22Rv1 (cell line): ENCODE data around the gene DCLK2.

Experiments used
- H3K27ac ChIP-seq: fragments of 450-650 bp; 2 replicates; pipeline ENCODE4 v1.5.1; 2017
- ZFX ChIP-seq: fragments of 450-650 bp; IDR thresholded peaks from 2 replicates; pipeline ENCODE4 v1.6.1; 2017; ENCODE audit warnings: antibody characterized with exemption, borderline replicate concordance
- TF ChIP-seq, protein P1 (sequence below): fragments of 450-650 bp; IDR thresholded peaks from 2 replicates; pipeline ENCODE4 v1.5.1; 2017; ENCODE audit warnings: mild to moderate bottlenecking

The DCLK2 gene

DNA sequence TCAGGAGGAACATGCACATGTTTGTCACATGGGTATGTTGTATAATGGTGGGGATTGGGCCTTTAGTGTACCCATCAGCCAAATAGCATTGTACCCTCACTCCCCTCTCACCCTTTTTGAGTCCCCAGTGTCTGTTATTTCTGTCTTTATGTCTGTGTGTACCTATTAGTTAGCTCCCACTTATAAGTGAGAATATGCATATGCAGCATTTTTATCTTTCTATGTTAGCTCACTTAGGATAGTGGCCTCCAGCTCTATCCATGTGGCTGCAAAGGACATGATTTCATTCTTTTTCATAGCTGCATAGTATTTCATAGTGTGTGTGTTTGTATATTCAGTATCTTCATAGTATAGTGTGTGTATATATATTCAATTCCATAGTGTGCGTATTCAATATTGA, 64.6 kb downstream of the DCLK2 start:
- TF ChIP-seq, protein P1, sequence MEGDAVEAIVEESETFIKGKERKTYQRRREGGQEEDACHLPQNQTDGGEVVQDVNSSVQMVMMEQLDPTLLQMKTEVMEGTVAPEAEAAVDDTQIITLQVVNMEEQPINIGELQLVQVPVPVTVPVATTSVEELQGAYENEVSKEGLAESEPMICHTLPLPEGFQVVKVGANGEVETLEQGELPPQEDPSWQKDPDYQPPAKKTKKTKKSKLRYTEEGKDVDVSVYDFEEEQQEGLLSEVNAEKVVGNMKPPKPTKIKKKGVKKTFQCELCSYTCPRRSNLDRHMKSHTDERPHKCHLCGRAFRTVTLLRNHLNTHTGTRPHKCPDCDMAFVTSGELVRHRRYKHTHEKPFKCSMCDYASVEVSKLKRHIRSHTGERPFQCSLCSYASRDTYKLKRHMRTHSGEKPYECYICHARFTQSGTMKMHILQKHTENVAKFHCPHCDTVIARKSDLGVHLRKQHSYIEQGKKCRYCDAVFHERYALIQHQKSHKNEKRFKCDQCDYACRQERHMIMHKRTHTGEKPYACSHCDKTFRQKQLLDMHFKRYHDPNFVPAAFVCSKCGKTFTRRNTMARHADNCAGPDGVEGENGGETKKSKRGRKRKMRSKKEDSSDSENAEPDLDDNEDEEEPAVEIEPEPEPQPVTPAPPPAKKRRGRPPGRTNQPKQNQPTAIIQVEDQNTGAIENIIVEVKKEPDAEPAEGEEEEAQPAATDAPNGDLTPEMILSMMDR = no peak
- H3K27ac ChIP-seq = no peak overlapping the region

DNA sequence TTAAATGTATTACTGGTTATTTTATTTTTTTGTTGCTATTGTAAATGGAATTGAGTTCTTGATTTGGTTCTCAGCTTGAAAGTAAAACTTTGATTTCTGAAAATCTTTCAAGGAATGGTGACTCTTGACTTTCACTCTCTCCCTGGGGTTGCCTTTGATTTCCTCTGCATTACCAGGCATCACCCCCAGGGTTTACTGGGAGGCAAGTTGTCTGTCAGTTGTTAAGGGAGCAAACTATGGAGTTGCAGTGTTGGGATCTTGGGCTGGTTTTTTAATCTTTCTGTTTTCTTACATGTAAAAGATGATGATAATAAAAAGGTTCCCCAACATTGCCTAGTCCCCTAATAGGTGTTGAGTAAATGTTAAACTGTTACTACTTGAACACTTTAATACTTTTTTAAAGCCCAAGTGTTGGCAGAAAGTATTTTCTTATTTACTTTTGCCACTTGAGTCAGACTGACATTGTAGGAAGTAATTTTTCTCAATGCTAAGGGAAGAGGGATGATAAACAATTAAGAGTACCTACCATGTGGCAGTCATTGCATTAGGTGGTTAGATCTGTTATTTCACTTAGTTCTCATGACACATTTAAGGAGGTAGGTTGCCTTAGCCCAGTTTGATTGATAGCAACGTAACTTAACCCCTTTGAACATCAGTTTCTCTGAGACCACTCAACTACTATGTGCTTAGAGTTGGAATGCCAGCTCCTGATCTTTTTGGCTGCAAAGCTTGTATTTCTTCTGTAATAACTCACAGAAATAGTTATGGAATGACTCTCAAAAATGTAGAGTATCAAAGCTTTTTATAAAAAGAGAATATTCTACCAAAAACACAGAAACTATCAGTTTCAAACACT, 67.1 kb downstream of the DCLK2 start:
- no peak overlapping the region for H3K27ac ChIP-seq
- TF ChIP-seq, protein P1 = no peak
- TF ChIP-seq ZFX = no peak

DNA sequence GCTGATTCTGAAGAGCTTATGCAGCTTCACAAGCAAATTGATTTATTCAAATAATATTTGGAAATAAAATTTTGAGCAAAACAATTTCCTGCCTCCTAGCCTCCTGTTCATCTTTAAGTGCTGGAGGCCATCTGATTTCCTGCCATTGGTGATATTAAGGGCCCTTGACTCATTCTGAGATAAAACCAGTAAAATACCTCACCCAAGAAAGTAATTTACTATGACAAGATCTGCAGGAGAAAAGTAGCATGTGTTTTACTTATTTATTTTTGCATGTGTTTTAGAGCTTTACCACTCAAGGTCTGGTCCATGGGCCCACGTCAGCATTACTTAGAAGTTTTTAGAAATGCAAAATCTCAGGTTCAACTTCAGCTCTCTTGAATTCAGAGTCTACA, 67.7 kb downstream of the DCLK2 start:
- no peak overlapping the region for H3K27ac ChIP-seq
- no peak for TF ChIP-seq ZFX
- TF ChIP-seq, protein P1 = no peak

DNA sequence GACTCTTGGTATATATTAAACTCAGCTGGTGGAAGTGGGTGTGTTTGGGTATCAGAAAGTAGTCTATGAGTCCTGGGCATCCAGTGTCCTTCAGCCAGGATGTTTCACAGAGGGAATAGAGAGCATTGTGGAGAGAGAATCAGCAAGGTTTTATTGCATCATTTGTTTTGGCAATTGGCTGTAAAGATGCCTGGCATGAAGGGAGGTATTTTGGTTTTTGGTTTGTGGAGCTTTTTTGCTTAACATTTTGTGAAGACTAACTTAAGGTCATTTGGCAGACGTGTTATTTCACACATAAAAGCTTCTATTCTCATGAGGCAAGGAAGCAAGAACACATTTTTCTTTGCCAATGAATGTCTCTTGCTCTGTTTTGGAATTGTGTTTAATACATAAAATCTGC, 71.1 kb downstream of the DCLK2 start:
- no peak for TF ChIP-seq ZFX
- TF ChIP-seq, protein P1 = no peak
- H3K27ac ChIP-seq = no peak overlapping the region

DNA sequence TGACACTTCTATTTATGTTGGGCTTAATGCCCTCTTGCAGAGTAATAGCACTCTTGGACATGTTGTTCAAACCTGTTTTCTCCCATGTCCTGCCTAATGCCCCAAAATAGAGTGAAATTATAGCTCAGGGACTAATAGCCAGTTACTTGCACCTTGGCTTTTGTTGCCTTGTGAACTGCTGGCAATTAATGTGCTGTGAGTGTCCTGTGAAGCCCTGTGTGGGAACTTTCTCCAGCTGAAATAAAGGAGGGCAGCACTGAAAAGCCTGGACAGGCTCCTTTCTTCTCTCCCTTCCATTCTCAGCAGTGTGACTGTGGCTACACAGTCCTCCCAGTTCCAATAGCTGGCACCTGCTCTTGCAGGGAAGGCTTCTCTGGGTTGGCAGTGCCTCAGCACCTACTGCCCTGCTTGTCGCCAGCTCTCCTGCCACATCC, 72.4 kb downstream of the DCLK2 start:
- H3K27ac ChIP-seq = no peak overlapping the region
- TF ChIP-seq ZFX = no peak
- TF ChIP-seq, protein P1 = no peak

DNA sequence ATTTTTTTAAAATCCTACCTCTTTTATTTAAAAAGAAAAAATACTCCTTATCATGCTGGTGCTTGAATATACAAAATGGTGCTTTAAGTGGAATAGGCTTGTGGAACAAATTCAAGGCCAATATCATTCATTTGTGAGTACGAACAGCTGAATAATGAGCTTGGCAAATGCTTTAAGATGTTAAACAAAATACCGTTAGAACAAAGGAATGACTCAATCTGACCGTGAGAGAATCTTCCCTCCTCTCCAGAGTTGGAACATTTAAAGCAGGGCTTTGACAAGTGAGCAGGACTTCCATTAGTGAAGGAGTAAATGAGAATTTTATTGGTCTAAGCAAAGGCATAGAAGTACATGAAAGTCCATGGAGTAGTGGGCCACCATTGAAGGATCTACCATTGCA, 74.5 kb downstream of the DCLK2 start:
- no peak overlapping the region for H3K27ac ChIP-seq
- TF ChIP-seq, protein P1 = no peak
- no peak for TF ChIP-seq ZFX

DNA sequence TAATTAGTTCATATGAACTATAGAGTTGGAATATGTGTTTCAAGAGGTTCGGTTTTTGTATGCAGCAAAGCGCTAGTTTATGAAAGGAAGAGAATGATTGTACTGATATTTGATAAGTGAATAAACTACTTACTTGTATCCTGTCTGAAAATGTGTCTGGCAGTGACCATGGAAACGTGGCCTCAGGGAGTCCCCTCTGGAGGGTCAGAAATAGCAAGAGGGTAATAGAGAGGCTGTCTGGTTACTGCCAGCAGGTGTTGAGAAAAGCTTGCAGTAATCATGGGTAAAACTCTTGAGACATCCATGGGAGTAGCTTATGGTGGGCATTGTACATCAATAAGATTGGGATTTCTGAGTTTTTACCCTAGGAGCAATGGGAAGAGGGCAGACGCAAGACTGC, 77.1 kb downstream of the DCLK2 start:
- TF ChIP-seq ZFX = no peak
- TF ChIP-seq, protein P1 = no peak
- H3K27ac ChIP-seq = no peak overlapping the region
